Stimulated activated CD8-positive, alpha-beta memory T cell treated with anti-CD3 and anti-CD28 coated beads, Interleukin-7, amount 100 ng/mL, for 24 hours (primary cell): ENCODE measurements around the gene KL.

ENCODE experiments used
- DNase-seq: peaks from one replicate; pipeline ENCODE4 v3.0.0-alpha.2; 2020; ENCODE audit warnings: low read depth

The KL gene

GRCh38 chr13:33016414-33017322 is at the start of gene KL:
KL (plus strand) TSS chr13:33016423; CDS start chr13:33016441, 18 bp downstream.
- no peak for DNase-seq

GRCh38 chr13:32967584-32968182 is 48.5 kb upstream of the KL start:
- DNase-seq: no peak

- DNase-seq: no peak
Observed at GRCh38 chr13:32968316-32968715, 47.9 kb upstream of the KL start.

- no peak for DNase-seq
Observed at GRCh38 chr13:32968793-32969192, 47.4 kb upstream of the KL start.

DNA sequence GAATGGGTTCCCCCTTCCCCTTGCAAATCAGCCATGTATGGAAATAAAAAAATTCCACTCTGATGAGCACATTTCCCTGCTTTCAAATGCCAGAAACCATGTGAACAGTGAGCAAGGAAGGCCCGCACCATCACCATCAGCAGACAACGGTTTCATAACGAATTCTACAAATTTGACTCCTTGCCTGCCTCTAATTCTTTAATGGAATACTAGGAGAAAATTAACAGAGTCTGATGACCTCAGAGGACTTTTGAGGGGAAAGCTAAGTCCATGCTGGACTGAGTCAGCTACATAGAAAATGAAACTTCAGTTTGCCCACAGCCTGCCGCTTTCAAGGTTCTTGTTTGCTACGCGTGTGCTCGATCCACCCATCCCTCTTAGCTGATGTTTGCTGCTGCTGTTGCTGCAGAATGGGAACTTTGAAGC is 46.7 kb upstream of the KL start:
- no peak for DNase-seq

GRCh38 chr13:32976056-32976805 is 40.0 kb upstream of the KL start:
- no peak for DNase-seq

GRCh38 chr13:32976912-32977311 is 39.3 kb upstream of the KL start:
- no peak for DNase-seq

DNA sequence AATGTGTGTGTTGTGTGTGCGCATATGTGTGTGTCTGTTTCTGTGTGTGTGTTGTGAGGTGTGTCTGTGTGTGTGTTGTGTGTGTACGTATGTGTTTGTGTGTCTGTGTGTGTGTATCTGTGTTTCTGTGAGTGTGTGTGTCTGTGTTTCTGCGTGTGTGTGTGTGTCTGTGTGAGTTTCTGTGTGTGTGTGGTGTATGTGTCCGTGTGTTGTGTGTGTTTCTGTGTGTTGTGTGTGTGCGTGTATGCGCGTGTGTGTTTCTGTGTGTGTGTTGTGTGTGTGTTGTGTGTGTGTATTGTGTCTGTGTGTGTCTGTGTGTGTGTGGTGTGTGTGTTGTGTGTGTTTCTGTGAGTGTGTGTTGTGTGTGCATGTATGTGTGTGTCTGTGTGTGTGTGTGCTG is 38.9 kb upstream of the KL start:
- no peak for DNase-seq

DNA sequence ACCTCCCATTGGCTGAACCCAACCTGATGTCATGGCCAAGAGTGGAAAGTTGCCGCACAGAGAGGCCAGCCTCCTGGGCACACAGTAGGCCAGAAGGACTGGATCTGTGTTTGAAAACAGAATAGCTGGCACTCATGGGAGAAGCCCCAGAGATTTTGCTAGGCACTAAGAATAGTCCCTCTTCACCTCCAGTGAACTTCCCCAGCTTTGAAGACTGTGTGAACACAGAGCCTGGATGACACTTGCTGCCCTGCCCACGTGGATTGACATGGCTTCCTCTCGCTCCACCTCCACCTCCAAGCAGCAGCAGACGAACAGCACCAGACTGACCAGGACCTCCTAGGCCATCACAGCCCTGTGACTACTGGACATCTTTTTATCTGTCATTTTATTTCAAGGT is 37.9 kb upstream of the KL start:
- DNase-seq: no peak

DNA sequence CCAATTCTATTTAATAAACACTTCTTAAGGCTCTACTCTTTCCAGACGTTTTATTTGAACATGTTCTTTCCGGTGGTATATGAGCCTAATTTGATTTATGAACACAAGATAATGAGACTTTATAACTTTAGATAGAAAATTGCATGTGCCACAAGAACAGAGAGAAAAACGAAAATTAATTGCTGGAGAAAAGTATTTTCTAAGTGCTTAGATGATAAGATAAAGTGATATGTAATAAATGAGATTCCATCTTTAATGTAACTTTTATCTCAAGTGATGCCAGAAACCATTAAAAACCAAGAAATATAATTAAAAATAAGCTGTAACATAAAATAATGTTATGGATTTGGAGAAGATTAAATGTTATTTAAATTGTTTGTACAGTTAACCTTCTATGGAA is 33.2 kb upstream of the KL start:
- DNase-seq: no peak

DNA sequence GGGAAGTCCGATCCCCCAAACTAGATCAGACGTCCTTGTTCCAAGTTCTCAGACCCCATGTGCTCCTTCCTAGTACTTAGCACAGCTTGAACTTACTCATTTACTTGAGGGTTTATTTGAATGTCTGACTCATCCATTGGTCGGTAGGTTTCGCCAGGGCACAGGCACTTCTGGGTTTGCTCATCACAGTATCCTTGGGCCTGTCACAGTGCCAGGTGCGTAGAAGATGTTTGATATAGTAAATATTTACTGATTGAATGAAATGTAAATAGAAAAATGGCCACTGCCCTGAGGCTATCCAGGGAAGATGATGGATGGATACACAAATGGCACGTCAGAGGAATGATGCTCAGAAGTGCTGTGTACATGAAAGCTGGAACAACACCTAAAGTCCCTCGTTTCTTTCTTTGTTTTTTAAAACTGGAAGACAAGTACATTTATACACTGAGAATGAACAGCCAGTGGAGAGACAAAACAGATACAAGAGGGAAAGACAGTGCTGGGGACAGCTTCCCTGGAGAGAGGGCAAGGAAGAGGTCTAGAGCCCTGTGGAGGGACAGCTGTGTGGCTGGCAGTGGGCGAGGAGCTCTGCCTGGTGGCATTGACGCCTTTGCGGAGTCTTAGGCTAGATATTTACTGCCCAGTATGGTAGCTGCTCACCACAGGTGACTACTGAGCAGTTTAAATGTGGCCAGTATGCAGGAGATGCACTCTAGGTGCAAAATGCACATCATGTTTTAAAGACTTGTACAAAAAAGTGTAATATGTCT is 31.2 kb upstream of the KL start:
- DNase-seq: no peak

DNA sequence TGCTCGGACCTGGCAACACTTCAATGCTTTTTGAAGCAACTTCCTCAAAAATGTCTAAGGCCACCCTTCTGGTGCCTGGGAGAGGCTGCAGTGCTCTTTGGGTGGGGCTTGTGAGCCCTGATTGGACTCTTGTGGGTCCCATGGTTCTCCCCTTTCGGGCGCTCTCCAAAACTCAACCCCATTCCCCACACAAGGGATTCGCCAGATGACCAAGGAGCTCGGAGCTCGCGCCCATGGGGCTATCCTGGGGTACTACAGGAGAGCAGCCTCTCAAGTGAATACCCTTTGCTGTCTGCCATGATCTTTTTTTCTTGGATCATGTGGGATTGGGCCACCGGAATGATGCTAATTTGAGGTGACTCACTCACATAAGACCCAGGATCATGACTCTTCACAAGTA is 29.7 kb upstream of the KL start:
- DNase-seq: no peak

GRCh38 chr13:32987462-32987861 is 28.8 kb upstream of the KL start:
- DNase-seq: no peak

DNA sequence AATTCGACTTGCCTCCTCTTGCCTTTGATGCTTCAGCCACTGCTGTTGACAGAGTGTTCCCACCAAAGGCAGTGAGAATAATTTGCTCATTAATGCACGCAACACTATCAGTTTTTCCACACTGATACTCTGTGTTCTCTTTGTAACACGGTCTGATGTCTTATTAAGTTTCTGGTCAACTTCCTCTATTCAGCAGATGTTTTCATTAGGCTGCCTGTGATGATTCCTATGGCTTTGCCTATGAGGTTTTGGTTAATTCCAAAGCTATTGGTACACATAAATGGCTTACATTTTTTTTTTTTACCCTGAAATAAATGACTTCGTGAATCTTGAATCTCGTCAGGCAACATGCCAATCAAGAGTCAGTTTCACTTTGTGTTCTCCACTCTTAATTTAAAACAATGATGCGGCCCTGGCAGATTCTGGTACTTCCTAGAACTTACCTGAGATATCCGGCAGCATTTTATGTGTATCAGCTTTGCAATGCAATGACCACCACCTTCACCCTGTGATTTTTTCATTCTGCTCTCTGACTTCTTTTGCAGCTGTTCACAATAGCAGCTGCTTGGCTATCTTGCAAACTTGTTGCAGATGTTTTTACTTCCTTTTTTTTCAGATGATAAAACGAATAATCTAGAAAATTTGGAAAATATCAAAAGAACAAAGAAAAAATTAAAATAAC is 27.5 kb upstream of the KL start:
- DNase-seq: no peak

DNA sequence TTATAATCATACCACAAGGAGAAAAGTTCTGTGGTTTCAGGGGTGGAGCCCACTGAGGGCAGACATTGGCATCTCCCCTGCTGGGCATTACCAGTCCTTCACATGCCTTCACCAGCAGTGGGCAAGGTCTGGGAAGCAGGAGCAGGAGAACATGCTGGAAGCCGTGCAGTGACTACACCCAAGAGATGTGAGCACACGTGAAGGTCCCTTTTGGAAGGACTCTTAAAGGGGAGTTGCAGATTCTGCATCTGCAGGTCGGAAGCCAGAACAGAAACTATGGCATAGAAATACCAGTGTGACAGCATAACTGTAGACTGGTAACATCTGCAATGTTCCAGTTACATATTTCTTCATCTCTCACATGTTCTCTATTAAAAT is 26.9 kb upstream of the KL start:
- no peak for DNase-seq

DNA sequence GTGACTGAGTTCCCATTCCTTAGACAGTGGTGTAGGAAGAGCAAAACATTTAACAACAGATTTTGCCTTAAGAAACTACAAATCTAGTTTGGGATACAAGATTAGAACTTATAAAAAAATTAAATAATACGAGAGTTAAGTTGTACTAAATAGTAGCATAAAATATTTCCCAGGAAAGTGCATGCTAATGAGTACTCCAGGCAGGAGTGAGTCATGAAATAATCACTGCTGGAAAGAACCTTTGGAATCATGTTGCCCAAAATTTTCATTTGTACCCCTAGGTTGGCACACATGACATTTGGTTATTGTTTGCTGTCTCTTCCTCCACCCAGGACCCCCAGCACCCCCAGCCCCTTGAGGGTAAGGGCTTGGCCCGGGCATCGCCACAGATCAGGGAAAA is 26.3 kb upstream of the KL start:
- no peak for DNase-seq

DNA sequence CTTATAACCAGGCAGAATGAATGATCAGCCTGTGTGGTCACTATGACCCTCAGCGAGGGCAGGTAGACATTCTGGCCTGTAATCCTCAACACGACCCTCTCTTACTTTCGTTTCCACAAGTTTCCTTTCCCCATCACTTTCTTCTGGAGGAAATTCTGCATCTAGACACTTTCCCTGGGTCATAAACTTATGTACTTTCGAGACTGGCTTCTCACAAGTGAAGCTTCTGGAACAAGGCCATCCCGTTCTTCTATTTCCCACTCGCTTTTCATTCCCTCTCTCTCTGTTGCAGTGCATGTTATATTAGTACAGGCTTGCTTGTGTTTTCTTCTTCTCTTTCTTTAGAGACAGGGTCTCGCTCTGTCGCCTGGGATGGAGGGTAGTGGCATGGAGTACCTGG is 23.1 kb upstream of the KL start:
- no peak for DNase-seq

GRCh38 chr13:32997399-32997798 is 18.8 kb upstream of the KL start:
- DNase-seq: no peak

- no peak for DNase-seq
Observed at GRCh38 chr13:32998966-32999365, 17.3 kb upstream of the KL start.

- DNase-seq: no peak
Observed at GRCh38 chr13:33000365-33000764, 15.9 kb upstream of the KL start.

DNA sequence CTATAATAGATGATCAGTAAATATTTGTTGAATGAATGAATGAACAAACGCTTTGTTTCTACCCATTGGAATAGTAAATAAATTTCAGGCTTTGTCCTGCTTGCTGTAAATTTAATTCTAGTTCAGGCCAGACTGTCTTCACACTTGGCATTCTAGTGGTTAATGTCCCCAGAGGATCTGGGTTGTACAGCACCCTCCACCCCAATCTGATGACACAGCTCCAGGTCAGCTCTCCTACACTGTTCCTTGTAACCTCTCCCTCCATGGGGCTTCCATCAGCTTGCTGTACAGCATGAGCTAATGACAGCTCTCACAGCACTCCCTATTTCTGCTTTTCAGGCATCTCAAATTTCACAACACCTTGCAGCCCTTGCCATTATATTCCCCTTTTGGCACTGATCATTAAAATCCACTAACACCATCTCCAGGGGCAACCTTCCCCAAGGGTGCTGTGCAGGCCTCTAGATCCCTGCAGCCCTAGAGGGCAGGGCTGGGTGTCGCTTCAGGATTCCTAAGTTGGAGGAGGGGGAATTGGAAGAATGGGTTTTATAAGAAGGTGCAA is 12.7 kb upstream of the KL start:
- DNase-seq: no peak
